ENCODE measurements around the gene DEF6. TPM values are rescaled to one million over a fixed set of nuclear protein-coding genes. Genes with fewer than 3 reads are reported as not detected.

DEF6 gene
- polyA plus RNA-seq, 1 donor: 13.2 TPM

Other genes starting within 250 kb of the DEF6 start
- gene TCP11, start 156.5 kb upstream of the DEF6 start, polyA plus RNA-seq: 0.09 TPM
- gene SCUBE3, start 83.9 kb upstream of the DEF6 start, polyA plus RNA-seq: 3.3 TPM
- 35.7 TPM for gene ZNF76, start 38.1 kb upstream of the DEF6 start, polyA plus RNA-seq
- gene PPARD, start 44.7 kb downstream of the DEF6 start, polyA plus RNA-seq: 26.3 TPM
- gene FANCE, start 154.5 kb downstream of the DEF6 start, polyA plus RNA-seq: 9.6 TPM
- 2,412 TPM for gene RPL10A, start 170.6 kb downstream of the DEF6 start, polyA plus RNA-seq
- gene TEAD3, start 199.3 kb downstream of the DEF6 start, polyA plus RNA-seq: 41.2 TPM
- gene TULP1, start 215.1 kb downstream of the DEF6 start, polyA plus RNA-seq: 1.2 TPM